ENCODE data around the gene INSC. TPM values are rescaled to one million over a fixed set of nuclear protein-coding genes. Genes with fewer than 3 reads are reported as not detected.

The INSC gene
- total and polyA plus RNA-seq, 2 experiments from 2014 or later = 0.97 to 1.5 TPM

- no peak for TF ChIP-seq ETS1 (IDR thresholded peaks at IDR 0.05)
- TF ChIP-seq EZH2phosphoT487 (IDR thresholded peaks at IDR 0.05; ENCODE audit: unreplicated experiment) = no peak
- no peak for TF ChIP-seq STAT1 (IDR thresholded peaks at IDR 0.05; ENCODE audit: unreplicated experiment)
- no peak for TF ChIP-seq CREB1 (CRISPR knock-in tag; IDR thresholded peaks at IDR 0.05; ENCODE audit: low read depth)
- TF ChIP-seq NANOG (IDR thresholded peaks at IDR 0.05; ENCODE audit: borderline replicate concordance) = no peak
- no peak for TF ChIP-seq JUNB (IDR thresholded peaks at IDR 0.05; ENCODE audit: unreplicated experiment)
- TF ChIP-seq EZH2 (IDR thresholded peaks at IDR 0.05; ENCODE audit: low read depth, unreplicated experiment) = no peak
- no peak for TF ChIP-seq REST (IDR thresholded peaks at IDR 0.05; ENCODE audit: unreplicated experiment)
These were observed 25.4 kb downstream of the INSC start (continued) for GRCh38 chr11:15139958-15140659.

- ATAC-seq = no peak
- Mint-ChIP-seq H3K36me3 (ENCODE audit: low read depth) (no peaks in the 10 kb centered on the region), H3K9me3 (no peaks in the 10 kb centered on the region), H3K27me3 (ENCODE audit: insufficient read depth, low read depth, poor library complexity) (no peaks in the 10 kb centered on the region), H3K4me1 (peaks cover 3% of the 10 kb centered on the region; the same call in 2 of the 3 replicates), H3K4me3 (no peak overlapping the region), H3K27ac (no peak overlapping the region)
- no peak overlapping the region for H3K27ac ChIP-seq (ENCODE audit: low read depth)
- H3K4me1 ChIP-seq (ENCODE audit: insufficient read depth) = peaks cover 8% of the 10 kb centered on the region
- H4K20me1 ChIP-seq (replicated peaks; ENCODE audit: insufficient read depth) = no peaks in the 10 kb centered on the region
- no peak for DNase-seq (ENCODE audit: low spot score)
- H3K27me3 ChIP-seq (ENCODE audit: insufficient read depth) = no peaks in the 10 kb centered on the region
- no peak overlapping the region for H3K4me3 ChIP-seq
- no peaks in the 10 kb centered on the region for H3F3A ChIP-seq (replicated peaks; ENCODE audit: low read depth)
- no peaks in the 10 kb centered on the region for H3K79me2 ChIP-seq (replicated peaks; ENCODE audit: insufficient read depth)
- no peak overlapping the region for H2AFZ ChIP-seq
- no peak overlapping the region for H3K4me2 ChIP-seq
- no peaks in the 10 kb centered on the region for H3K36me3 ChIP-seq (ENCODE audit: insufficient read depth)
- no peaks in the 10 kb centered on the region for H3K9me2 ChIP-seq (ENCODE audit: insufficient read depth)
- TF ChIP-seq ZNF114 (CRISPR knock-in tag; IDR thresholded peaks at IDR 0.05) (no peak), ZNF331 (CRISPR knock-in tag; IDR thresholded peaks at IDR 0.05; ENCODE audit: low read depth) (no peak), NANOG (IDR thresholded peaks at IDR 0.05; ENCODE audit: borderline replicate concordance) (no peak), EZH2 (IDR thresholded peaks at IDR 0.05; ENCODE audit: low read depth, unreplicated experiment) (no peak), JUNB (IDR thresholded peaks at IDR 0.05; ENCODE audit: unreplicated experiment) (no peak), EZH2phosphoT487 (IDR thresholded peaks at IDR 0.05; ENCODE audit: unreplicated experiment) (no peak), REST (IDR thresholded peaks at IDR 0.05; ENCODE audit: unreplicated experiment) (no peak)
These were observed 26.7 kb downstream of the INSC start for GRCh38 chr11:15141381-15141780.

Measured in GM23338 (cell line).